HG02610 (cell line): ENCODE measurements around the gene COLEC12.
A peak's percentile ranks its signal among the peaks of the same experiment; 100 is the strongest.

ENCODE experiments used
- ATAC-seq: cut with Tn5 transposase; IDR thresholded peaks from one replicate; pipeline ENCODE4 v1.9.1; 2021; ENCODE audit warnings: mild to moderate bottlenecking, moderate library complexity; ENCODE audit not compliant: unreplicated experiment

The COLEC12 gene

DNA sequence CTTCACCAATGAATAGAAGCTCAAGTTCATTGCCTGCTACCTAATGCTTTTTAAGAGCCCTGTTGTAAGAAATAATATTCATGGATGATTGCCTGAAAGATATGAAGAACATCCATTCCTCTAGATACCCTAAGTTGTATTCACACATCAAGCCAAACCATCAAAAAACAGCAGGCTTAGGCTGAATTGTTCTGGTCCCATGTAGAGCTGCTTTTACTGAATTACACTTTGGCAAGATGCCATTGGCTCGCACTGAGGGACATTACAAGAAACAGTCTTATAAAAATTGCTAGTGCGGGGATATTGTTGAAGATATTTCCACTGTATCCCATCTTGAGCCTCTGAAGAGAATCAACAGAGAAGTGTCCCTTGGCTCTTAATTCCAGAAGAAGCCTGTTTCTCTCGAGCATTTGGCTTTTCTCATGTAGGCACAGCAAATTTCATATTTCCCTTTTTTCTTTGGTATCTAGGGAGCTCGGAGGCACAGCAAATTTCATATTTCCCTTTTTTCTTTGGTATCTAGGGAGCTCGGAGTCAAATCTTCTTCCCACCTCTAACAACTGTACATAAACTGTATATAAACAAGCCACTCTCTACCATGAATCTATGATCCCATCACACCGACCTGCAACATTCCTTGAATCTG lies 107.5 kb downstream of the COLEC12 start:
- ATAC-seq = no peak

DNA sequence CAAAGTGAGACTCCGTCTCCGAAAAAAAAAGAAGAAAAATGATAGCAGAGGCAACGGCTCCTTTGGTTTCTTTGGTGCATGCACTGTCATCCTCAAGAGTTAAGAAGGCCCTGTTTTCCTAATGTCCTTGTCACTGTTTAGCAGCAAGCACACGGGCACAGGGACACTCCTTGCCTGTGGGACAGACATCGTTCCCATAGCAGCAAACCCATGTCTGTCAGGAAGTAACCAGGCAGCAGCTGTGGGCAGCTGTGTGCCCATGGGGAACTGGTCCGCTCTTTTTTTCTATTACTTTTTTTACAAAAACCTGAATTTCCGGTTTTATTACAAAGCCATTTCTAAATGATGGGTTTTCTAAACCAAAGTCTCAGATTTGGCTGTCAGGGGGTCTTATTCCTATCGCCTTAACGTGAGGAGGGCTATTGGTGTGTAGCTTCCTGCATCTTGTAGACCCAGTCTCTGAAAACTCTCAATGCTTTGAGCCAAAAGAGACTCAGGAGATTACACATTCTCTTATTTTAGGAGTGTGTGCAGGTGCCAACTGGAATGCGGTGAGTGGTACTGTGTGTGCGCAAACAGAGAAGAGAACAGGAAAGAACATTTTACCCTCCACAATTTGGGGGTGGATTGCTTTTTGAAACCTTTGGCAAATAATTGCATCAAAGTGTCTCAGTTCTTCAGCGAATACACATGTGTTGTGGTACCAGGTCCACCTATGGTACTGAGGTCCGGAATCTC lies 109.6 kb downstream of the COLEC12 start:
- ATAC-seq = no peak

DNA sequence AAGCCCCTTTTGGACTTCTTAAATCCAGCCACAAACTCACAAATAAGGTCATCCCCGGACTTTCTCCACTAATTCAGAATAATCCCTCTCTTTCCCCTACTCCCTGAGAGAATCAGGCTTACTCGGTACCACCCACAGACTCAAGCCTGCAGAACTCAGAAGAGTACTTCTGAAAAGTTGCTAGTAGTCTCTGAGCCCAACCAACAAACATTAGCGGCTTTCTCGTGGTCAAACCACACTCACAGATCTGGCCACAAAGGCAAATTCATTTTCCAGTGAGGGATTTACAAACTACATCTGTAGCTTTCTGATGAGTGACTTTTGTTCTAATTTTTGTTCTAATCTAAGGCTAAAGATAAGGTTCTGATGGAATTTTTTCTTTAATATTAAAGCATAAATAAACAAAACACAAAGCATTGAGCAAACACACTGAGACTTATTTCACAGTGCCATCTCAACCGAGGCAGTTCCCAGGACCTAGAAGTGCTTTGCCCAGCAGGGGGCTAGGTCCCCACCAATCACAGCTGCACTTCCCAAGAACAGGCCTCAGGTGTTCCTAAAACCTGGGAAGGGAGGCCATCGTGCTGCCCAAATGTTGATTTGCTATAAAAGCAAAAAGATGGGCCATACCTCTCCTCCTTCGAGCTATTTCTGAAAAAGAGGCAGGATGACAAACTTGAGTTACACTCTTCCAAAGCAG lies 110.7 kb downstream of the COLEC12 start:
- ATAC-seq = no peak

DNA sequence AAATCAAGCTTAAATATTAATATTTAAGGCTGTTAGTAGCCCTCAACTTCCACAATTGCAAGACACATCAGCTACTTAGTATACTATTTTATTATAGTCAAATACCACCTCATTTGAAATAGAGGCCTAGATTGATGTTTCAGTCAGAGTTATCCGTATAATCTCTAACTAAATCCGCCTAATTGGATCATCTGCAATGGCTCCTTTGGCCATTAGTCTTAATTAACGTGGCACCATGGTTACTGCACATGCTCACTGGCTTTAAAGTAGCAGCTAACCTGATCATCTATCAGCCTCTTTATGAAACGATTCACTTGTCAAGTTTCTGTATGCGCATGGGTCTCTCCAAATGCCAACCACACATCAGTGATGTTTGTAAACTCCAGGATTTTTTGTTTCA lies 112.3 kb downstream of the COLEC12 start:
- no peak for ATAC-seq

- no peak for ATAC-seq
These were observed 113.5 kb downstream of the COLEC12 start for GRCh38 chr18:386994-387393.

DNA sequence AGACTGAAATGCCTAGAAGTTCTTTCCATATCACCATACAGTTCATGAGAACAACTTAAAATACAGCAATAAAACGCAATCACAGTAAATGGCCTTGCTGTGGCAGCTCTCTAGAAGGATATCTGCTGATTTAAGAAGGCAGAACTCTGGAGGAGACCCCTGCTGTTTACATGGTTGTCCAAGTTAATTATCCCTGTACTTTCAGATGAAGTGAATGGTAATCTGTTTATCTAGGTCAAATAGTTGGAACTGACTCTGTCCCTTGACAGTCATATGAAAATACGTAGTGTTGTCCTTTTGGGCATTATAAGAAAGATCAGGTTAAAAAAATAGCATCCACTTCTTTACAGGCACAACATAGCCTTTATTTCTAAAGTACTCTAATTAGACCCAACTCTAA lies 115.6 kb downstream of the COLEC12 start:
- no peak for ATAC-seq

- no peak for ATAC-seq
These were observed 117.4 kb downstream of the COLEC12 start for GRCh38 chr18:383135-383534.

DNA sequence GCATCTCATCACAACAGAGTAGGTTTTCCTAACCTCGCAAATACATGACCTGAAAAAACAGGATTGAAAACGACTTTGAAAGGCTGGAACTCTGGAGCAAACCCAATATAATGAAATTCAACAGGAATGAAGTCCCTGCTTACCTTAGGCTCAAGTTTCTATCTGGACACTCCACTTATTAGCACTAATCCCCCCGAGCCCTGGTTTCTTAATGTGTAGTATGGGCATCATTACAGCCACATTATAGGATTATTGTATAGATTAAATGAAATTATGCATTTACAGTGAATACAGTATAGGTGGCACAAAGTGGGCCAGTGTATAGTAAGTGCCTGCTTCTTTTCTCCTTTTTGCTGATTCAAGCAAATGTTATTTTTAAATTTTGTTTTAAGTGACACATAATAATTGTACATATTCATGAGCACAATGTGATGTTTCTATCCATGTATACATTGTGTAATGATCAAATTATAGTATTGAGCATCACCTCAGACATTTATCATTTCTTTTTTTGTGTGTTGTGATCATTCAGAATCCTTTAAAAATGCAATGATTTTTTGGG lies 118.0 kb downstream of the COLEC12 start:
- ATAC-seq = no peak

GRCh38 chr18:379681-380330 lies 120.7 kb downstream of the COLEC12 start:
- no peak for ATAC-seq

DNA sequence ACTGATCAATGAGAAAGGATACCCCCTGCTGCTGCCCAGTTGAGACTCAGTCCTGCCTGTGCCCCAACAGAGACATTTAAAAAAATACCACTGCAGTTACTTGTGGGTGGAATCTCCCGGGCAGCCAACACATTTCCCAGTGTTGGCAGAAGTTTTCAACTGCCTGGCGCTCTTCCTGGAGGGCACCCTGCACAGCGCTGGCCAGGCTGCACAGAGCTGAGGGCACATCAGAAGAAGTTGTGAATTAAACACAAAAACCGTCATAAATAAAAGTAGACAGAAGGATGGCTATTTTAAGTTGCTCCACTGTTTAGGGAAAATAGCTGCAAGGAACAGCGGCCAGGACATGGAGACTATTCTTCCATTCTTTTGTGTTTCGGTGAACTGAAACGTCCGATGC lies 122.4 kb downstream of the COLEC12 start:
- ATAC-seq = no peak

DNA sequence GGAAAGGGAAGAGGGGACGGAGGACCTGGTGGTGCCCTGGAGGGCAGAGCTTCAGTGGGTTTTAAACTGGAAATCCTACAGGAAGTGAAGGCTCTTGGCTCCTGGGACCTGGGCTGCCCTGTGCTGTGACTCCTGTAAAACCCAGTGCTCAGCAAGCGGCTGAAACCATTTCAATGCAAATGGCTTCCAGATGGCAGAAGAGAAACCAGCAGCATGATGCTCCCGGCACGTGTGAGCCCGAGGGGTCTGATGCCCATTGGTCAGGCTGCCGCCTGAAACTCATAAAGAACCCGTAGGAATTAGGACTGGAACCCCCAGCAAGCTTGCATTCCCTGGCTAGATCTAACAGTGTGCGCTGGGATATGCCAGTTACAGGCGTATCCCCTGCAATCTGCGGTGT lies 123.4 kb downstream of the COLEC12 start:
- ATAC-seq = no peak

- no peak for ATAC-seq
These were observed 124.2 kb downstream of the COLEC12 start for GRCh38 chr18:376311-376710.

- ATAC-seq = peak; percentile 83
These were observed 125.8 kb downstream of the COLEC12 start for GRCh38 chr18:374721-375168.

GRCh38 chr18:373780-374179 lies 126.7 kb downstream of the COLEC12 start:
- ATAC-seq = no peak

DNA sequence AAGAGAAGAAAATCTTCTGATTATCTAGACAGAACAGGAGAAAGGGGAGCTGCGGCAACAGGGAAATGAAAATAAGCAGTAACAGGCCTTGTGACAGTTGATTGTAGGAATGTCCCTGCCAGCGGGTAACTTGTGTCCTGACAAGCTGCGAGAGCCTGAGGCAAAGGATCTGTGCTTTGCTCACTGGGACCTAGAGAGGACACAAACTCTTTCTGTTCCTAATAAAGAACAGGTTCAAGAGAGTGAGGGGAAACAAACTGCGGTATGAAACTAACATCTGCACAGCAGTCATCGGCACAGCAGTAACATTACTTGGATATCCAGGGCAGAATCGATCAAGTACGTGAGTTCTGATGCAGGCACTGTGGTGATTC lies 128.9 kb downstream of the COLEC12 start:
- no peak for ATAC-seq

DNA sequence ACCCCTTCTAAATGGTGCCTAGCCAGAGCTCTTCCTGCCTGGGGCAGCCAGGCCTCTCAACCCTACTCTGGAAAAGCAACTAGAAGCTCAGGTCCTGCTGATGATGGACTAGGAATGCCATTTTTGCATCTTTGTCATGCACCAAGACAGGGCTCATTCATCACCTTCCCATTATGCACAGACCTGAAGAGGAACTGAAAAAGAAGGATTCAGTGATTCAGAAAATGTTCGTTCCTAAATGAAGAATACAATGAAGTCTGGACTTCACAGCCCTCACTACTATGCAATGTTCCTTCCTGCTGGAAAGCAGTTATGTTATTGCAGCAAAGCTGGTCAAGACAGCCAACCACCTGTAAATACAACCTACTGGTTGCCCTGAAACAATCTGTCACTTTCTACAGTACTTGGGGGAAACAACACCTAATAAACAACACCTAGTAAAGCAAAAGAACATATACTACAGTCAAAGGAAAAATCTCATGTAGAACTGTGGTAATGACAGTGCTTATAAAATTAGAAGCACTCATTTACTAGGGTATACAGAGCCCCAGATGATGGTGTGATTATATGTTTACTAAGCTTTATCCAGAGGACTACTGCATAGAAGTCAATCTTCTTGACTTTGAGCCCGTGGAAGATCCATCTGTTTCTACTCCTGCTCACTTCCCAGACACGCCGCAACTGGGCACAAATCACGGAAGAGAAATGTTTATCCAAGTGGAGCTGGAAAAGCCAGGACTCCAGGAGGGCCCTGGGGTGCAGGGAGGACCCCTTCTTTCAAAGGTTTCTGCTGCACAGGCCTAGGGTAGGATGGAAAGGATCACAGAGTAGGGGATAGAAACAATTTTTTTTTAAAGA lies 129.5 kb downstream of the COLEC12 start:
- ATAC-seq = no peak

- no peak for ATAC-seq
These were observed 131.1 kb downstream of the COLEC12 start for GRCh38 chr18:369224-370015.

- ATAC-seq = no peak
These were observed 133.9 kb downstream of the COLEC12 start for GRCh38 chr18:366466-367061.

DNA sequence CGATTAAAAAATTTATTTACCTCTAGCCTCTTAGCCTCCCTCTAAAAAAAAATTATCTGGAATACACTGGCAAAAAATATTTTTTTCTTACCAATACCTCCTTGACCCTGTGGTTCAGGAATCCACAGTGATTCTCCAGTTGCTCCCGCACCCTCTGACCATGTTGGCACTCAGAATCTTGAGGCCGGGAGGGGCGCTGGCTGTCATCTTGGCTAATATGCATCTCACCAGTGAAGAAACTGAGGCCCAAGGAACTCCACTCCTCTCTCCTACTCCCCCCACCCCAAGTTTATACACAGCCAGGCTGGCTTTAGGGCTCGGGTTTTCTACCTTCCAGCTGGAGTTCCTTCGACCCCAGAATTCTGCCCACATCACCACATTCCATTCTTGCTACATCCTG lies 134.8 kb downstream of the COLEC12 start:
- no peak for ATAC-seq
